Mesendoderm (in vitro differentiated cells): ENCODE results near the gene IFITM10.

Source experiments
- DNase-seq: peaks from one replicate; pipeline ENCODE4 v3.0.0; 2013
- H2AK5ac ChIP-seq: 2 replicates; pipeline ENCODE4 v1.6.1; 2013; ENCODE audit warnings: low read length, inconsistent platforms
- H2BK120ac ChIP-seq: 2 replicates; pipeline ENCODE4 v1.6.1; 2013; ENCODE audit warnings: low read depth, mild to moderate bottlenecking, low read length, moderate library complexity, mixed read lengths
- H2BK15ac ChIP-seq: replicated peaks from 2 replicates; pipeline ENCODE4 v1.6.1; 2013; ENCODE audit warnings: low read depth, mild to moderate bottlenecking, moderate library complexity
- H2BK5ac ChIP-seq: 2 replicates; pipeline ENCODE4 v1.6.1; 2013; ENCODE audit warnings: low read length, inconsistent platforms
- H3K18ac ChIP-seq: 2 replicates; pipeline ENCODE4 v1.6.1; 2013; ENCODE audit warnings: mild to moderate bottlenecking, low read length, mixed read lengths
- H3K23ac ChIP-seq: one replicate; pipeline ENCODE4 v1.6.1; 2013; ENCODE audit warnings: low read length
- H3K27ac ChIP-seq: 2 replicates; pipeline ENCODE4 v1.5.1; 2013; ENCODE audit warnings: low read depth, mild to moderate bottlenecking, inconsistent platforms, low read length, moderate library complexity
- H3K27me3 ChIP-seq: 2 replicates; pipeline ENCODE4 v1.6.1; 2013; ENCODE audit warnings: low read length, control low read depth, mild to moderate bottlenecking, inconsistent platforms; ENCODE audit not compliant: insufficient read depth, poor library complexity
- H3K36me3 ChIP-seq: 2 replicates; pipeline ENCODE4 v1.6.1; 2013; ENCODE audit warnings: low read length, inconsistent platforms; ENCODE audit not compliant: control insufficient read depth, insufficient read depth
- H3K4ac ChIP-seq: one replicate; pipeline ENCODE4 v1.6.1; 2013; ENCODE audit warnings: low read depth, mild to moderate bottlenecking, low read length, moderate library complexity
- H3K4me1 ChIP-seq: 2 replicates; pipeline ENCODE4 v1.6.1; 2013; ENCODE audit warnings: low read depth, low read length, inconsistent platforms; ENCODE audit not compliant: control insufficient read depth
- H3K4me2 ChIP-seq: 2 replicates; pipeline ENCODE4 v1.6.1; 2013; ENCODE audit warnings: low read length
- H3K4me3 ChIP-seq: 2 replicates; pipeline ENCODE4 v1.5.1; 2013; ENCODE audit warnings: mild to moderate bottlenecking, low read length
- H3K56ac ChIP-seq: one replicate; pipeline ENCODE4 v1.6.1; 2013; ENCODE audit warnings: low read length
- H3K79me1 ChIP-seq: 2 replicates; pipeline ENCODE4 v1.6.1; 2013; ENCODE audit warnings: low read length, inconsistent platforms
- H3K79me2 ChIP-seq: 2 replicates; pipeline ENCODE4 v1.6.1; 2013; ENCODE audit warnings: mild to moderate bottlenecking, low read length; ENCODE audit not compliant: control insufficient read depth, insufficient read depth
- H3K9ac ChIP-seq: 2 replicates; pipeline ENCODE4 v1.6.1; 2013; ENCODE audit warnings: low read length, inconsistent platforms
- H4K5ac ChIP-seq: one replicate; pipeline ENCODE4 v1.6.1; 2013; ENCODE audit warnings: low read length
- H4K8ac ChIP-seq: one replicate; pipeline ENCODE4 v1.6.1; 2013; ENCODE audit warnings: low read depth, mild to moderate bottlenecking, control low read depth, low read length, moderate library complexity
- WGBS: extraction: QIAGEN DNeasy Blood & Tissue Kit; methylation state at CpG from one replicate; pipeline ENCODE4 v1.1.7; 2013; ENCODE audit warnings: low lambda C conversion rate, missing lambda C conversion rate; ENCODE audit not compliant: insufficient coverage; ENCODE audit errors: extremely low coverage; 5-methylcytosine and 5-hydroxymethylcytosine counted together

Gene IFITM10

GRCh38 chr11:1779034-1779805 is 28.8 kb upstream of the IFITM10 start:
- no peak for DNase-seq
- Histone ChIP-seq H2BK15ac (no peak overlapping the region), H3K79me1 (no peaks in the 10 kb centered on the region), H3K56ac (no peak overlapping the region), H4K8ac (no peak overlapping the region), H3K9ac (no peak overlapping the region), H3K23ac (no peak overlapping the region), H2AK5ac (no peak overlapping the region), H2BK120ac (no peak overlapping the region), H3K4me2 (no peak overlapping the region), H3K27me3 (no peaks in the 10 kb centered on the region), H3K18ac (no peak overlapping the region), H3K79me2 (no peaks in the 10 kb centered on the region), H3K27ac (no peak overlapping the region), H3K4me3 (no peak overlapping the region), H3K36me3 (no peaks in the 10 kb centered on the region), H3K4me1 (no peaks in the 10 kb centered on the region), H4K5ac (no peak overlapping the region), H3K4ac (no peak overlapping the region), H2BK5ac (no peak overlapping the region)
- WGBS = no CpG with 5 or more reads among the region's 17 CpGs

- Histone ChIP-seq H2BK5ac (no peak overlapping the region), H3K4ac (no peak overlapping the region), H3K27ac (no peak overlapping the region), H2BK15ac (no peak overlapping the region), H4K8ac (no peak overlapping the region), H2AK5ac (no peak overlapping the region), H3K79me1 (no peaks in the 10 kb centered on the region), H4K5ac (no peak overlapping the region), H3K56ac (no peak overlapping the region), H3K27me3 (no peaks in the 10 kb centered on the region), H3K9ac (no peak overlapping the region), H3K79me2 (no peaks in the 10 kb centered on the region), H3K18ac (no peak overlapping the region), H2BK120ac (no peak overlapping the region), H3K4me3 (no peak overlapping the region), H3K36me3 (no peaks in the 10 kb centered on the region), H3K4me2 (no peak overlapping the region), H3K23ac (no peak overlapping the region), H3K4me1 (no peaks in the 10 kb centered on the region)
- DNase-seq = no peak
- WGBS = no CpG with 5 or more reads among the region's 14 CpGs
These were observed 27.9 kb upstream of the IFITM10 start for GRCh38 chr11:1778141-1778911.

GRCh38 chr11:1777737-1778136 is 27.3 kb upstream of the IFITM10 start:
- H4K5ac ChIP-seq = no peak overlapping the region
- no peak overlapping the region for H2BK5ac ChIP-seq
- H3K56ac ChIP-seq = no peak overlapping the region
- no peaks in the 10 kb centered on the region for H3K27me3 ChIP-seq
- no peak overlapping the region for H3K4me3 ChIP-seq
- no peaks in the 10 kb centered on the region for H3K79me2 ChIP-seq
- no peak overlapping the region for H3K4ac ChIP-seq
- DNase-seq = no peak
- no peaks in the 10 kb centered on the region for H3K79me1 ChIP-seq
- H3K4me2 ChIP-seq = no peak overlapping the region
- WGBS = no CpG with 5 or more reads among the region's 2 CpGs
- no peak overlapping the region for H3K23ac ChIP-seq
- no peak overlapping the region for H2BK15ac ChIP-seq
- H3K36me3 ChIP-seq = no peaks in the 10 kb centered on the region
- no peak overlapping the region for H2BK120ac ChIP-seq
- H3K18ac ChIP-seq = no peak overlapping the region
- H3K4me1 ChIP-seq = peaks cover 3% of the 10 kb centered on the region
- no peak overlapping the region for H4K8ac ChIP-seq
- H3K9ac ChIP-seq = no peak overlapping the region
- H3K27ac ChIP-seq = no peak overlapping the region
- no peak overlapping the region for H2AK5ac ChIP-seq

GRCh38 chr11:1776944-1777715 is 26.7 kb upstream of the IFITM10 start:
- H3K18ac ChIP-seq = no peak overlapping the region
- H3K27me3 ChIP-seq = no peaks in the 10 kb centered on the region
- H3K27ac ChIP-seq = no peak overlapping the region
- H4K8ac ChIP-seq = no peak overlapping the region
- peaks cover 5% of the 10 kb centered on the region for H3K4me1 ChIP-seq
- H3K79me1 ChIP-seq = no peaks in the 10 kb centered on the region
- no peaks in the 10 kb centered on the region for H3K79me2 ChIP-seq
- H3K36me3 ChIP-seq = no peaks in the 10 kb centered on the region
- no CpG with 5 or more reads among the region's 5 CpGs for WGBS
- H2AK5ac ChIP-seq = no peak overlapping the region
- no peak overlapping the region for H3K4me3 ChIP-seq
- no peak overlapping the region for H3K23ac ChIP-seq
- DNase-seq = no peak
- H2BK5ac ChIP-seq = no peak overlapping the region
- H3K4me2 ChIP-seq = no peak overlapping the region
- H2BK15ac ChIP-seq = no peak overlapping the region
- H3K56ac ChIP-seq = no peak overlapping the region
- H4K5ac ChIP-seq = no peak overlapping the region
- H3K9ac ChIP-seq = no peak overlapping the region
- H3K4ac ChIP-seq = no peak overlapping the region
- H2BK120ac ChIP-seq = no peak overlapping the region

- WGBS = no CpG with 5 or more reads among the region's 11 CpGs
- Histone ChIP-seq H3K4me3 (no peak overlapping the region), H3K4me2 (no peak overlapping the region), H3K18ac (no peak overlapping the region), H2BK120ac (no peak overlapping the region), H3K79me2 (no peaks in the 10 kb centered on the region), H2AK5ac (no peak overlapping the region), H2BK15ac (no peak overlapping the region), H3K23ac (no peak overlapping the region), H3K27me3 (no peaks in the 10 kb centered on the region), H3K36me3 (no peaks in the 10 kb centered on the region), H4K8ac (no peak overlapping the region), H4K5ac (no peak overlapping the region), H3K27ac (no peak overlapping the region), H3K79me1 (no peaks in the 10 kb centered on the region), H3K56ac (no peak overlapping the region), H3K4ac (no peak overlapping the region), H3K9ac (no peak overlapping the region), H2BK5ac (no peak overlapping the region), H3K4me1 (peaks cover 5% of the 10 kb centered on the region)
- DNase-seq = no peak
These were observed 26.0 kb upstream of the IFITM10 start for GRCh38 chr11:1776331-1776851.
